ENCODE results near the gene ODC1.
A peak's percentile ranks its signal among the peaks of the same experiment; 100 is the strongest.

The ODC1 gene

DNA sequence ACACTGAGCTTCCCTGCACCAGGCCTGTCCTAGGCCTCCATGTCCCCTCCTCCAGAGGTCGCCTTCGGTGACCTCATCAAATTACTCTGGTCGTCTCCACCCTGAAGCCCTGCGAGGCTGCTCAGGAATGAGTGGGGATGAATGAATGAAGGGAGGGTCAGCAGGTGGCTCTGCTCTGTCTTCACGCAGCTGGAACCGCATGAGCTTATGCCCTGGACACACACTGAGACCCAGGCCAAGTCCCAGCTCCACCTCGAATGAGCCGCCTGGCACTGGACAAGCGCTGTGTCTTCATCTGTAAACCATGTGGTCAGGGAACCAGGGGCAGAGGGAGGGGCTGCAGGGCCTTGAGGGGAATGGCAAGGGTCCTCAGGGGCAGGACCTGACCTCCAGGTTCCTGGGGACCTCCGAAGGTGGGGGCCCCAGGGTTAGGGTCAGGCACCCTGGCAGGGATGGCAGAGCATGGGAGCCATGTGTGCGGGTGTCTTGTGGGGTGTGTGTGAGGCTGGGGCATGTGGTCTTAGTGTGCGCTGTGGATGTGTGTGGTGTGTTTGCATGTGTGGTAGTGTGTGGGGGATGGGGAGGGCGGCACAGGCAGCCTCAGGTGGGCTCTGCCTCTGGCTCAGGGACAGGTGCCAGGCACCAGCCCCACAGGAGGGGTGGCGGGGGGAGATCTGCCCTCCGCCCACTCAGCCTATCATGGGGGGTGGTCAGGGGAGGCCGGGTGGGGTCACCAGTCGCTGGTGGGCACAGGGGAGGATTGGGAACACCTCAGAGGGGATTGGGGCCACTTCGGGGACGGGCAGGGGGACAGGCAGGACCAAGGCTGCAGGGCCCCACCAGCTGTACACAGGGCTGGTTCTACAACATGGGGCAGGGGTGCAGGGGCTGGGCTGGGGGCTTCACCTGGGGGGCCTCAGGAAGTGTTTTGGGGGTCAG is 13.9 kb downstream of the ODC1 start:
- no peak for DNase-seq (ENCODE audit: low spot score)

DNA sequence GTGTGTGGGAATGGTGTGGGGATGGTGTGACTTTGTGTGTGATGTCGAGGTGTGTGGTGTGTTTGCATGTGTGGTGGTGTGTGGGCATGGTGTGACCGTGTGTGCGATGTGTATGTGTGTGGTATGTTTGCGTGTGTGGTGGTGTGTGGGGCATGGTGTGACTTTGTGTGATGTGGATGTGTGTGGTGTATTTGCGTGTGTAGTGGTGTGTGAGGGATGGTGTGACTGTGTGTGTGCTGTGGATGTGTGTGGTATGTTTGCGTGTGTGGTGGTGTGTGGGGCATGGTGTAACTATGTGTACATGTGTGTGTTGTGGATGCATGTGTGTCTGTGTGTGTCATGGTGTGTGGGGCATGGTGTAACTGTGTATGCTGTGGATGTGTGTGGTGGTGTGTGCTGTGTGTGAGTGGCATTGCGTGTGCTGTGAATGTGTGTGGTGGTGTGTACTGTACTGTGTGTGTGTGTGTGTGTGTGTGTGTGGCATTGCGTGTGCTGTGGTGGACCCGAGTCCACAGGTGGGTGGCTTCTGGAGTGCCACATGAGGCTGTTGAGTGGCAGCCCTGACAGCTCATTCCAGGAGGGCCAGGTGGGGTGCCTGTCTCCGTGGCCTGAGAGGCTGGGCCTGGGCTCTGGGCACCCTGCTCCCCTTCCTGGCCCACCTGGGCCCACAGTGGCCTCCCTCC is 14.7 kb downstream of the ODC1 start:
- DNase-seq (ENCODE audit: low spot score) = no peak

DNA sequence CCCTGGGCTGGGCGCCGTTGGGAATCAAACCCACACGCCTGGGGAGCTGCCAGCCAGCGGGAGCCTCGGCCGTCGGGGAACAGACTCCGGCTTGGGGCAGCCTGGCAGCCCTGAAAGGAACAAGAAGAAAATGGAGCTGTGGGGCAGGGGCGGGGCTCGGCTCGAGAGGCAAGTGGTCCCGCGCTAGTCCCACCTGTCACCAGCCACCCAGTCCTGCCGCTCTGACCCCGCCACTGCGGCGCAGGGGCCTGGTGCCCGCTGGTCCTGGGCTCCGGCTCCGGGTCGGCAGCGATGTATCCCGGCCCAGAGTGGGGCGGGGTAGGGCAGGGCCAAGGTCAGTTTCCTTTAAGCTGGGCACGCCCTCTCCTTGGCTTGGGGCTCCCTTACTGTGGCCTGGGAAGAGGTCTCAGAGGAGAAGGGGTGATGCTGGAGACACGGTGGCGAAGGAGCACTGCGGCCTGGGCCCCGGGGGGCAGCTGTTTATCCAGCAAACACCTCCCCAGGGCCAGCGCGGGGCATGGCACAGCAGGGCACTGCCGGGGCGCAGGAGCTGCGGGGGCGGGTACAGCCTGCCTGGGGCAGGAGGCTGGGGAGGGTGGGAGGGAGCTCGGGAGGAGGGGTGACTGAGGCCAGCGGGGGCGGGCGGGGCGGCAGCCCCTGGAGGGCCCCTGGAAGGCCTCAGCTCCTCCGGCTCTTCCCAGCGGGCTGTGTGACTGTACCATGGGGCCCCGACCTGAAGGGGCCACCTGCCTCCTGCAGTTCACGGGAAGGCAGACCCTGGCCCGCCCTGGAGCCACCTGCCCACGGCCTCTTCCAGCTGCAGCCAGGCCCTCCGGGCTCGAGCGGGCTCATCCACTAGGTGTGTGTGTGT is 15.6 kb downstream of the ODC1 start:
- peak; percentile 56 for DNase-seq (ENCODE audit: low spot score)

DNA sequence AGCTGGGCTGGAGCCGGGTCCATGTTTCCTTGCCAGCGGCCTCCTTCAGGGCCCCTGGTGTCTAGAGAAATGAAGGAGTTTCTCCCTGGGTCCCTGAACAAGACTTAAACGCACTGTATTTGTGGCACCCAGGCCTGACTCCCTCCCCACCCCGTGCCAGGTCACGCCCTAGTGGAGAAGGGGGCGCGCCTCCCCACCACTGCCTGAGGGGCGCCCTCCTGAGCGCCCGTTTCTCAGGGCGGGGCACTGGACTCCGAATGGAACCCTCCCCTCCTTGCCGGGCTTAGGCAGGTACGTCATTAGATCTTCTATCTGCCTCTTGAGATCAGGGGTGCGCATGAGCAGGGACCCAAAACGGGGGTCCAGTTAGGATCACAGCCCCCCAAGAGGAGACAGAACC is 16.3 kb downstream of the ODC1 start:
- DNase-seq (ENCODE audit: low spot score) = peak; percentile 40

DNA sequence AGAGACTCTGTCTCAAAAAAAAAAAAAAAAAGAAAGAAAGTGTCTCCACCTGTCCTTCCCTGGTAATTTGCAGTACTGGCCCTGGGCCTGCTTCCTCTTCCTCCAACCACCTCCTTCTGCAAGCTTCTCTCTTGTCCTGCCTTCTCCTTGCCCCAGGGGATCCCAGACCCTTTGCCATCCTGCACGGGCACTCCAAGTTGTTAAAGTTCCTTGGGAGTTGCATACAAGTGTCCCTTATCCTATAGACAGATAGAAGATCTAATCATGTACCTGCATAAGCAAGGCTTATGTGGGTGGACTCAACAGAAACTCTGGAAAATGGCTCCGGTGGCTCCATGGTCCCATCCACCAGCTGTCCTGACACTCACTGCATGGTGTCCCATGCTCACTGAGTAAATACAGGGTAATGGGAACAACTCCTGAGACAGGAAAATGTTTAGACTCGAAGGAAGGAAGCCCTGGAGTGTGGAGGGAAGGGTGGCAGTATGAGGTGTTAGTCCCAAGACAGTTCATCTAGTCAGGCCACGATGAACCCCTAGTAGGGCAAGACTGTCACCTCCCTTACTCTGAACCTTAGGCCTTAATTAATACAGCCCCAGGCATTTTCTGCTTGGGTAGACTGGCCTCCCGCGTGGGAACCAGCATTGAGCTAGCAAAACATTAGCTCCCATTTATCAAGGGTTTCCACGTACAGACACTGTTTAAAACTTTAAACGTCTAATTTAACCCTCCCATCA is 17.1 kb downstream of the ODC1 start:
- no peak for DNase-seq (ENCODE audit: low spot score)

DNA sequence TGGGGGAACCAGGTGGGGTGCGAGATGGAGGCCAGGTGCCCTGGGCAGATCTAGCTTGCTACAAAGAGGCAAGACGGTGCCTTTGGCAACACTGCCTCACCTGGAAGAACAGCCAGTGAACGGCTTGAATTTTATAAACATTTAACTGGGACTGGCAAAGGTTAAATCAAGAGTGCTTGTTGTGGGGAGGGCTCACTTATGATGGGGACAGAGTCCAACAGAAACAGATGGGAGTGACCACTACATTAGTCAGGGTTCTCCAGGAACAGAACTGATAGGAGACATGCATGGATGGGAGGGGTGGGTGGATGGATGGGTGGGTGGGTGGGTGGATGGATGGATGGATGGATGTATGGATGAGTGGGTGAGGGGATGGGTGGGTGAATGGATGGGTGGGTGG is 19.2 kb downstream of the ODC1 start:
- no peak for DNase-seq (ENCODE audit: low spot score)

DNA sequence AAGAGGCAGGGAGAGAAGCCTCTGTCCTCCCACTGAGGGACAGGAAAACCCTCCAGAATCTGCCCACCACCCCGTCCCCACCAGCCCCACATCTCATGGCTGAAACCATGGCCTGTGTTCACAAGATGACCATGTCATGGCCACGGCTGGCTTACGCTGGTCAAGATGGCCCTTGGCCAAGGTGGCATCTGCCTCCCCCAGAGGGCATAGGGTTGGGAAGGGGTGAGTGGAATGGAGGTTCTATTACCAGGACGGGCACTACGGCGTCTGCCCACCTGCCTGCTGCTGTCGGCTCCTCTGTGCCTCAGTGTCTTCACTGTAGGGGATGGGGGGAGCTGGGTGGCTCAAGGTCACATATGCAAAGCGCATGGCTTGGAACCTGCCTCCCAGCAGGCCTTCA is 19.8 kb downstream of the ODC1 start:
- no peak for DNase-seq (ENCODE audit: low spot score)

DNA sequence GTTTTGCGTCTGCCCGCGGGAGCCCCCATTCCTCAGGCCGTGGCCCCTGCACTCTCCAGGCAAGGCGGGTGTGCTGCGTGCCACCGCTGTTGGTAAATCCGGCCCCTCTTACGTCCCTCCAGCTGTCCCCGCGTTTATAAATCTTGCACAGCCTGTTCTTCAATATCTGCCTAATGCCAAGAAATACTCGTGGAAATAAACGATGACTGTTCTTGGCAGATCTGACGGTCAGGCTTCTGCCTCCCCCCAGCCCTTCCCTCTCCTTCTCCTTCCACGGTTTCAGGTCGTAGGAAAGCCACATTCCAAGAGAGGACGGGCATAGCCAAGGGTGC is 20.5 kb downstream of the ODC1 start:
- no peak for DNase-seq (ENCODE audit: low spot score)

DNA sequence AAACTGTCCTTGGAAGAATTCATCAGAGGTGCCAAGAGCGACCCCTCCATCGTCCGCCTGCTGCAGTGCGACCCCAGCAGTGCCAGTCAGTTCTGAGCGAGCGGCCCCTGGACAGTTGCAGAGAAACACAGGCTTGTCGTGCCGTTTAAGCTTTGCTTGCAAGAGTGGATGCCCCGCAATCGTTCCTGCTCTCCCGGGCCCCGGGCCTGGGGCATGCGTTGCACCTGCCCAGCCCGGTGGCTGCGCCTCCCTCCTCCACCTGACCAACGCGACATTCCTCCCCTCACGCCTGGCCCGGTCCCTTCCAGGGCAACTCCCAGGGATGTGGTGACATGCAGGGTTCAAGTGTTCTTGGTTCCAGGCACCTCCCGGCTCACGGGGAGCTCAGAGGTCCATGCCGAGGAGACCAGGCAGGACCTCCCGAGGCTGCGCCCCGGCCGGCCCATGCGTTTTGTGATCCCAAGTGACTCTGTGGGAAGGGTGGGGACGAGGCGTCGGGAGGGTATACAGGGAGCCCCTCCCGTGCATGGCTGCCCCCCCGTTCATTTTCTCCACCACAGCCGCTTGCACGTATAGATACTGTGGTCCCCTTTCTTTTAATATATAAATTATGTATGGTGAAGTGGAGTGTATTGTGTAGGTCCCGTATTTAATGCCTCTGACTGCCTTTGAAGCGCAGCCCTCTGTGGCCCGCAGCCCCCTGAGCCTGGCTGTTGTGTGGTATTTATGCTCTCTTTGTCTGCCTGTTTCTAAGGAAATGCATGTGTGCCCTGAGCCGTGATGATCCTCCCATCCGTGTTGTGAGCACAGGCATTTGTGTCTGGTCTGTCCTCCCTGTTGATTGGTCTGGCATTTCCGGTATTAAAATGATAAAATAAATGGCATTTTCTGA is 21.2 kb downstream of the ODC1 start:
- no peak for DNase-seq (ENCODE audit: low spot score)

DNA sequence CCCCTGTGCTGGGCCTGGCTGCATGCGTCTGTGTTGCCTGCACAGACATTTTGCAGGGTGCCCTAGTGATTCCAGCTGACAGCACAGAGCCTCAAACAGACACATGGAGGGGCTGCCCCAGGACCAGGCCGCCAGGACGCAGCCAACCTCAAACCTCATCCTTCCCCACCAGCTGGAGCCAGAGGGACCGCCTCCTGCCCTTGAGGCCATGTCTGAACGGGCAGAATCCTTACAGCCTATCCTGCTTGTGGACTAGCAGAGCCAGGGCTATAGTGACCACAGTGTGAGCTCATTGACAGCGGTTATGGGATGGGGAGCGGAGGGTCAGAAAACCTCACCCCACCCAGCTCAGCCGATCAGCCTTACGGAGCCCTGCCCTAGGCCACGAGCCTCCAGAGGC is 22.4 kb downstream of the ODC1 start:
- no peak for DNase-seq (ENCODE audit: low spot score)

DNA sequence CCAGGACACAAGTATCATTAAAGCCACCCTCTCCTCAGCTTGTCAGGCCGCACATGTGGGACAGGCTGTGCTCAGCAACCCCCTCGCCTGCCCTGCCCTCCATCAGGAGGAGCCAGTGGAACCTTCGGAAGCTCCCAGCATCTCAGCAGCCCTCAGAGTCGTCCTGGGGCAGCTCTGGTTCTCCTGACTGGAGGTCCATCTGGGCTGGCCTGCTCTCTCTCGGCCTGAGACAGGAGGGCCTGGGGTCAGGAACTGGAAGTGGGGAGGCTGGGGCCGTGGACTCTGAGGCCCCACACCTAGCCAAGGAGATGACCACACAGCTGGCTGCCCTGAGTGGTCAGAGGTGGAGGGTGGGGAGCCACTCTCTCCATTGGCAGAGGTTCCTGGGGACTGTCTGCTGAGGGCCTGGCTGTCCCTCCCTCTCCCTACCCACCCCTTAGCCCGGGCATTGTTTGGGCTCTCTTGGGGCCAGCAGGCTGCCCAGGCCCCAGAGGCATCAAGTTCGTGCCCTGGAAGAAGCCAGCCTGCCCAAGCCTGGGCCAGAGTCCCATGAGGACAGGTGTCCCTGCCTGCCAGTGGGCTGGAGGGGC is 23.1 kb downstream of the ODC1 start:
- DNase-seq (ENCODE audit: low spot score) = no peak

DNA sequence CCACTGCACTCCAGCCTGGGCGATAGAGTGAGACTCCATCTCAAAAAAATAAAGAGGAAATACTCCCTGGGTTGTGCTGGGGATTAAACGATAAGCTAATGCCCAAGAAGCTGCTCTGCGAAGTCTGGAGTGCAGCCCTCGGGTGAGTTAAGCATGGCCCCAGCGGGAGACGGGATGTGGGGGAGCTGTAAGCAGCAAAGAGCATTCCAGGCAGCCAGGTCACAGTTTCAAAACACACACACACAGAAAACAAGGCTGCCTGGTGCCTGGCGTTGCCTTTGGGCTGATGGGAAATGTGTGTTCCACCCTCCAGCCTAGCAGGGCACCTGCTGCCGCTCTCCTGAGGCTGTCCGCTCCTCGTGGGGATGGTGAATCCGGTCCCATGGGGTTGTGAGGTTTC is 24.1 kb downstream of the ODC1 start:
- DNase-seq (ENCODE audit: low spot score) = peak; percentile 49

DNA sequence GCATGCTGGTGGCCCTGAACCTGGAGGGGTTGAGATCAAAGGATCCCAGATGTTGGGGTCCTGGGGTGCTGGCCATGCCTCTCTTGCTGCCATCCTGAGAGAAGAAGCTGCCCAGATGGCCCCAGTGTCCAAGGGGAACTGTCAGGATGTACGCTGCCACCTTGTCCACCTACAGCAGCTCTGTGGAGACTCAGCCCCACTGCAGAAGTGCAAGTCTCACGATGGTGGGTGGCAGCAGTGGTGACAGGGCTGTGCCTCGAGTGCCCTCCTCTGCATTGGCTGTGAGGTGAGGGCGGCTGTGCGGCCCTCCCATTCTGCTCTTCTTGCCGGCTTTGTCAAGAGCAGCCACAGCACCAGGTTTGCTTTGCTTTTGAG is 24.7 kb downstream of the ODC1 start:
- DNase-seq (ENCODE audit: low spot score) = no peak

DNA sequence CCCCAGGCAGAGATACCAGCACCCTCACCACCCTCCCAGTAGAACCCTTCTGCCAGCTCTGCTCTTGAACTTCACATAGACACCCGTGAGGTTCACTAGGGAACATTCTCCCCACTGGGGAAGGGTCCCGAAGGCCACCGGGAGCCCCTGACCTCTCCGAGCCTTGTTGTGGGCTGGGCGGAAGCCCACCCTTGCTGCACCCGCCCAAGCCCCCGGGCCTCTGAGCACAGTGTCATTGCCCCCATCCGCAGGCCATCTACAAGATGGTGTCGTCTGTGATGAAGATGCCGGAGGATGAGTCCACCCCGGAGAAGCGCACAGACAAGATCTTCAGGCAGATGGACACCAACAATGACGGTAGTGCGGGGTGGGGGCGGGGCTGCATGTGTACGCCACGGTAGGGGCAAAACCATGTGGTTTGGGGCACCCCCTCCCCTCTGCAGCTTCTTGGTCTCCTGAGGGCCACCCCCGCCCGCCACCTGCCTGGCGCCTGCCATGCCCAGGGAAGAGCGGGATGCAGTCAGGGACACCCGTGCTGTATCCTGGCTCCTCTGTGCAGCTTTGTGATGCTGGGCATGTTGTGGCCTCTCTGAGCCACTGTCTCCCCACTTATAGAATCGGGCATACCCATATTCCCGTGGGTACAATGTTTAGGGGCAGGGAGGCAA is 25.3 kb downstream of the ODC1 start:
- no peak for DNase-seq (ENCODE audit: low spot score)

DNA sequence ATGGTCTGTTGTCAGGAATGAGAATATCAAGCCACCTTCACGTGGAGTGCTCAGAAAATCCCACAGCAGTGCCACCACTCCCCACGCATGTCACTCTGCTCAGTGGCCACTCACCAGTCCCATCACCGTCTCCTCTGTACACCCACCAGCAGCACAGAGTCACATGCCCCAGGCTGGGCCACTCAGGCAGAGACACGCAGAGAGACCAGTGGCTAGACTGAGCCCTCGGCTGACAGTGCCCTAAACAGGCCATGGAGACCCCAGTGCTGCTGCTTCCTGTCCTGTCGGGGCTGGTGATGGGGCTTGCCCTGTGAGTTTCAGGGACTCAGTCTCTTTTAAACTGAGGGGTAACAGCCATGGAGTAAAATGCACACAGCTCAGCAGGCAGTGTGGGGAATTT is 25.9 kb downstream of the ODC1 start:
- DNase-seq (ENCODE audit: low spot score) = no peak

DNA sequence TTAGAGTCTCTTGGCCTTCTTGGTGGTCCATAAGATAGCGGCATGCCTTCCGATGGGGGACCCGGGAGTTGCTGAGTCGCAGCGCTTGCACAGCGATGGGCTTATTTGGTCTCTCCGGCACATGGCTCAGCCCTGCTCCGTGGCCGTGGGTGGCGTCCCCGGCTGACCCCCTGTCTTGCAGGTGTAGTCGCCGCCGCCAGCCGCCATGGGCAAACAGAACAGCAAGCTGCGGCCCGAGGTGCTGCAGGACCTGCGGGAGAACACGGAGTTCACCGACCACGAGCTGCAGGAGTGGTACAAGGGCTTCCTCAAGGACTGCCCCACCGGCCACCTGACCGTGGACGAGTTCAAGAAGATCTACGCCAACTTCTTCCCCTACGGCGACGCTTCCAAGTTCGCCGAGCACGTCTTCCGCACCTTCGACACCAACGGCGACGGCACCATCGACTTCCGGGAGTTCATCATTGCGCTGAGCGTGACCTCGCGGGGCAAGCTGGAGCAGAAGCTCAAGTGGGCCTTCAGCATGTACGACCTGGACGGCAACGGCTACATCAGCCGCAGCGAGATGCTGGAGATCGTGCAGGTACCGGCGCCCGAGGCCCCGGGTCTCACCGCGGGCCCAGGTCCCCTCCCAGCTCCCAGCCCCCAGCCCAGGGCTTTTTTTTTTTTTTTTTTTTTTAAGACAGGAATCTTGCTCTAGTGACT is 28.4 kb downstream of the ODC1 start:
- DNase-seq (ENCODE audit: low spot score) = no peak

DNA sequence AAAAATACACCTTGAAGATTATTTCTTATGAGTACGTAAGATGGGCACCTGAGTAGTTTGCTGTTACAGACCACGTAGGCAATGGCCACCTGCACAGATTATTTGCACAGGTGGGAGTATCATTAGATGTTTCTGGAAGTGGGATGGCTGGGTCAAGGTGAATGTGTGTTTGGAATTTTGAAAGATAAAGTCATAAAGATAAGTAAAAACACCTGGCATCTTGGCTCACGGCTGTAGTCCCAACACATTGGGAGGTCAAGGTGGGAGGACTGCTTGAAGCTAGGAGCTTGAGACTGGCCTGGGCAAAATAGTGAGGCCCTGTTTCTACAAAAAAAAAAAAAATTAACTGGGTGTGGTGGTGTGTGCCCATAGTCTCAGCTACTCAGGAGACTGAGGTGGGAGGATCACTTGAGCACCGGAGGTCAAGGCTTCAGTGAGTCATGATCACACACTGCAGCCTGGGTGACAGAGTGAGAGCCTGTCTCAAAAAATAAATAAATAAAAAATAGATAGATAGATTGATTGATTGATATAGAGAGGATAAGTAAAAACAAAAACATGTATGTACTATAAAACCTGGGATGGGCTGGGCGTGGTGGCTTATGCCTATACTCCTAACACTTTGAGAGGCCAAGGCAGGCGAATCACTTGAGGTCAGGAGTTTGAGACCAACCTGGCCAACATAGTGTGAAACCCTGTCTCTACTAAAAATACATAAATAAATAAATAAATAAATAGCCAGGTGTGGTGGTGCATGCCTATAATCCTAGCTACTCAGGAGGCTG is 30.4 kb downstream of the ODC1 start:
- DNase-seq (ENCODE audit: low spot score) = no peak

DNA sequence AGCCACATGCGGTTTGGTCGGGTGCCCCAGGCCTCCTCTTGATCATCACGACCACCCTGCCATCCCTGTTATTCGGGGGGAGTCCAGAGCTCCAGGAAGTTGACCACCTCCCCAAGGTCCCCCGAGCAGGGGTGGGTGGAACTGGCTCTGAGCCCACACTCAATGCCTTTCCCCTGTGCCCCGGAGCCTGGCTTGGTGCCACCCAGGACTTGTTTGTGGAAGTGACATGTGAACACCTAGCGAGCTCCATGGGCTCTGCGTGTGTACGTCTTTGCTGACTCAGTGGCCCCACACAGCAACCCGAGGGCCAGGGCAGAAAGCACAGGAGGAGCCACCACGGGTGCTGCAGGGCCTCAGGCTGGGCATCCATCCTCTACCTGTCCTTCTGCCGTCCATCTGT is 32.5 kb downstream of the ODC1 start:
- no peak for DNase-seq (ENCODE audit: low spot score)

DNA sequence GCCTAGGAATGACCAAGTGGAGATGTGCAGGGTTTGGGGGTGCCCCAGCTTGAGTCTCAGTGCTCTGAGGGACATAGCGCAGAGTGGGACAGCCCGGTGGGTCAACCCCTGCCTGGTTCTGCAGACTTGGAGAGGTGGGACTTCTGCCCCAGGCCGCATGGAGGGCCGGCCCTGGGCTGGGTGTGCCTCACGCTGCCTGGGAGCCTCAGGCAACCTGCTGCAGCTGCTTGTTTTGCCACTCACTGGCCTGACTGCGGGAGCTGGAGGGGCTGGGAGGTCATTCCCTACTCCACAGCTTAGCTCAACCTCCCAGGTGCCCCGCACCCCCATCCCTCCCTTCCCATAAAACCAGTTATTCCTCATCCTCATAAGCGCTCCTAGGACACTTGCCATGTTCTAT is 33.1 kb downstream of the ODC1 start:
- no peak for DNase-seq (ENCODE audit: low spot score)

Data from iPS-NIHi11 (cell line).